NT2/D1 (cell line): ENCODE results near the gene TPRG1L.

ENCODE experiments used
- SUZ12 ChIP-seq: IDR thresholded peaks from 2 replicates; pipeline ENCODE4 v1.6.1; 2011; ENCODE audit not compliant: insufficient read length, insufficient read depth; ENCODE audit errors: extremely low read depth
- YY1 ChIP-seq: IDR thresholded peaks from 2 replicates; pipeline ENCODE4 v1.6.1; 2011; ENCODE audit not compliant: insufficient read length, insufficient read depth
- ZNF274 ChIP-seq: IDR thresholded peaks from 2 replicates; pipeline ENCODE4 v1.6.1; 2011; ENCODE audit warnings: mild to moderate bottlenecking, low read depth, low read length

DNA sequence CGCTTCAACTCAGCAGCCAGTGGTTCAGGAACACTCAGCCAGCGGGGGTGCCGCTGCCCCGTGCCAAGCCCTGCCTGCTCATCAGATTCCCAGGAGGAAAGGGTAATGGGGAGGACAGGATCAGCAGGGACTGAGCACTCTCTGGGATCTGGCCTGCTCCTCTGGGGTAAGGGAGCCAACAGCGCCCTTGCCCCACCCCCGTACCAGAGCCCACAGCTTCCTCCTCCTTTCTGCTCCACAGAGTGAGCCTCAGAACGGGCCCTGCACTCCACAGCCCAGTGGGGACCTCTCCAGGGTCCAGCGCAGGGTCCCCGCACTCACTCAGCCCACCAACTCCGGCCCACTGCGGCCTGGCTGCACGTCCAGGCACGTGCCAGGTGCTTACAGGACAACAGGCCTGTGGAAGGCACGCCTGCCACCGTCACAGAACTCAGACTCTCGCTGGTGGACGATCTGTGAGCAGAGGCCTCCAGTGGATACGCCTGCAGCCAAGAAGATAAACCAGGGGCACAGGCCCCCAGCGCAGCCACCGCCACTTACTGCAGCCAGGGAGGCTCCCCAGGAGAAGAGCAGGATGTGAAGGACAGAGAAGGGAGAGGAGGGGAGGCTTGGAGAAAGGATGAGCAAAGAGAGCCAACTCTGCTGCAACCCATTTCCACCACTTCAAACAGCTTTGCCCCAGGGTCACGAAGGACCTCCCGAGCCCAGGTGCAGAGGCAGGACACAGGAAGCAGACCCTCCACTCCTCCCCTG is 15.6 kb upstream of the TPRG1L start:
- TF ChIP-seq YY1 = no peak
- no peak for TF ChIP-seq ZNF274
- TF ChIP-seq SUZ12 = no peak
